Measurements from ENCODE around the gene ETFB.

ETFB gene

DNA sequence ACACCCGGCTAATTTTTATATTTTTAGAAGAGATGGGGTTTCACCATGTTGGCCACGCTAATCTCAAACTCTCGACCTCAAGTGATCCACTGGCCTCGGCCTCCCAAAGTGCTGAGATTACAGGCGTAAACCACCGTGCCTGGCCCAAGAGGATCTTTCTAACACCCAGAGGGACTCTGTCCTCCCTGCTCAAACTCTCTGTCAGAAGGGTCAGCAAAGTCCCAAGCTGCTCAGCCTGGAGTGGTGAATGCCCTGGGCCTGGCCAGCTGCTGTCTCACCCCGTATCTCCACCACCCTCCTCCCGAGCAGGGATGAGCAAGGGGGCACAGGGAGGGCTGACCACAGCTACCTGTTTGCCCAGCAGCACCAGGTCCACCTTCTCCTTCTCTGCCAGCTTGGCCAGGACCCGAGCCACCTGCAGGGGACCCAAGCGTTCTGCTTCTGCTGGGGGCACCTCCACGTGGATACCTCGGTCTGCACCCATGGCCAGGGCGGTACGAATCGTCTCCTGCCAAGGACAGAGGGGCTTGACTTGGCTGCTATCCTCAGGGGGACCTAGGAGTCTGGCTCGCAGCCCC is 13.3 kb downstream of the ETFB start:
- DNase-seq, result no peak

DNA sequence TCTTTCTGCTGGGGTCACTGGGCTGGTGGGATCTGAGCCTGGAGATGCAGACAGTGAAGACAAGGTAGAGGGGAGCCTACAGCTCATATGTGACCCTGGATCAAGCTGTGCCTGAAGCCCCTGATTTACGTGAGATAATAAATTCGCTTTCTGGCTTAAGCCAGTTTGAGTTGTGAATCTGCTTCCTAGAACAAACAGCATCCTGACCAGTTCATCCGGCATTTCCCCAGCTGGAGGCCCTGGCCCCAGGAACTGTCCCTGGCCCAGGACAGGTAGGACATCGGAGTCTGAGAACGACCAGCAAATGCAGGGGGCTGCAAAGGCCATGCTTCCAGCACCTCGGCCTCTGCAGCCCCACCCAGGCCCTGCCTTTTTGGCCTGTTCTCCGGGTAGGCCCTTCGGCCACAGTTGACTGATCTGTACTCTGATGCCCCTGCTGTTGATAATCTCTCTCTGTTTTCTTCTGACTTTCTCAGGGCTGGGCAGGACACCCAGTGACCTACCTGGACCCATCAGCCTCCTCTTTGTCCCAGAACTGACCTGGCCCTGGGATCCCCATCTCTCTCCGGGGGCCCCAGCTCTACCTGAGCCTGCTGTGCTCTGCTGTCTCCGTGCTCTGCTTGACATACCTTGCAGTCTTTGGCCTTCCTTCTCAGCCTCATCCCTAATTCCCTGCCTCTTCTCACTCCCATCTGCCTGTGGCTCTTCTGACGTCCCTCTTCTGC is 14.8 kb downstream of the ETFB start:
- DNase-seq, result no peak

DNA sequence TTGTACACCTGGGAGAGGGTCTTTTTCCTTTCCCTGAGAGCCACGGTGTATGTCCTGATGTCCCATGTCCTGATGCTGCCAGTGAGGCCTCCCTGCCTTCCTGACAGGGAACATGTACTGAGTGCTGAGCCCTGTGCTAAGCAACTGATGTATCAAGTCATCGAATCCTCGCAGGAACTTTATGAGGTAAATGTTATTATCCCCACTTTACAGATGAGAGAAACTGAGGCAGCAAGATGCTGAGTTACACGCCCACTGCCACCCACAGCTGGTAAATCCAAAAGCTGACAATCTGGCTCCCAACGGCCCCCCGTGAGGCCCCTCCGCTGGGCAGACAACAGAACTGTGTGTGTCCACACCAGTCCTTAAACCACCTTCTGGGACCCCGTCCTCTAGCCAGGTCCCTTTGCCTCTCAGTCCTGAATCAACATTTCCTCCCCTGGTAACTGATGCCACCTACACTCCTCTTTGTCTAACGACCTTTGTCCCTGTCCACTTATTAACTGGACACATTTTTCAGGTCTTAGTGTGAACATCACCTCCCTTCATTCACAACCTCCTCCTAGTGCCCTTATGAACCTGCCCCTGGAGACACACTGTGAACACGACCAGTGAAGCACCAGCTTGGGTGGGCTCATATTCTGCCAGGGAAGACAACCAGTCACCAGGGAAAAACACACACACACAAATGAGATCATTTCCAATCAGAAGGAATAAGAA is 18.8 kb downstream of the ETFB start:
- DNase-seq, result no peak

- no peak for DNase-seq
Measured at GRCh38 chr19:51346742-51347141, 19.4 kb downstream of the ETFB start.

DNA sequence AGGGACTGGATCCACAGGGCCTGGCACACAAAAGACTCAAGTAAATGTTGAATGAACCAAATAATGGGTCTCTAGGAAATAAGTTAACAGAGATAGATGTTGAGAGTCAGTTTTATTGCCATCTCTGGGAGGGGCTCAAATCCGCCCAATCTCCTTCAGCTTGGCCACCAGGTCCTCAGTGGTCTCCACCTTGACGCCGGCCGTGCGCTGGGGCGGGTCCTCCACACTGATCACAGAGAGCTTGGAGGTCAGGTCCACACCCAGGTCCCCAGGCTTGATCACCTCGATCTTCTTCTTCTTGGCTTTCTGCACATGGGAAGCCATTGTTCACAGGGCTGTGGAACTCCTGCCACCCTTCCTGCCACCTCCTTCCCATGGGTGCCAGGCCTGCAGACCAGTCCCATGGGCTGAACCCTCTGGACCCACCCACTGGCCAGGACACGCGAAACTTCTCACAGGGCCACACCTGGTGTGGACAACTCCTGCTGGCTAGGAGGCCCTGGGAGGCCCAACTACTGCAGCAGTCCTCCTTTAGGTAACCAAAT is 21.0 kb downstream of the ETFB start:
- DNase-seq, result no peak

GRCh38 chr19:51342631-51343569 is 23.3 kb downstream of the ETFB start:
- DNase-seq, result no peak

DNA sequence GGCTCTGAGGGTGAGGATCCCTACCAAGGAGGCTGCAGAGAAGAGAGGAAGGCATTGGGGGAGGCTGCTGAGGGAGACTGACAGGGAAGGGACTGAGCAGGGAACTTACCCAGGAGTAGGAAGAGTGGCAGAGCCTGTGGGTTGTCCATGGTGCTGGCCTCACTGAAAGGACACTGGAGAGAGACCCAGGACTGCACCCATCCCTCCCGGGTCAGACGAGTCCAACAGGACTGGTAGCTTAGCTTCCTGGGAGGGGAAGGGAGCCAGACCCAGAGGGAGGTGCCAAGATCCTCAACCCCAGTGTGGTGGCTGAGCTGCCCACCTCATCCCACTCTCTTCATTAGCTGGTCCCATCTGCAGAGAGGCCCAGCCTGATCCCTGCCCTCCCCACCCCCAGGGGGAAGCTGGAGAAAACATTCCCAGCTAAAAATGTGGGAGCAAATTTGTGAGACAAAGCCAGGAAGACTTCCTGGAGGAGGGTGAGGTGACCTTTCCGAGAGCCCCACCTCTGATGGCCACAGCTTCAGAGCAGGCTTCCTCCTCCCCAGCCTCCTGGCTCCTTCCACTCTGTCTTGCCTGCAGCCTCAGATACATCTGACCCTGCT is 24.1 kb downstream of the ETFB start, which contains the start of gene VSIG10L:
TSS of gene VSIG10L (minus strand) at position 164 of the 605 bp plus-strand sequence. CDS start at position 149, 15 bp downstream.
- DNase-seq, result no peak

GRCh38 chr19:51341066-51341465 is 25.1 kb downstream of the ETFB start:
- DNase-seq, result no peak

- peak in 55 of 56 donors; percentile 51 to 99 (median 86) for DNase-seq
Measured at GRCh38 chr19:51339687-51340656, 26.2 kb downstream of the ETFB start.

DNA sequence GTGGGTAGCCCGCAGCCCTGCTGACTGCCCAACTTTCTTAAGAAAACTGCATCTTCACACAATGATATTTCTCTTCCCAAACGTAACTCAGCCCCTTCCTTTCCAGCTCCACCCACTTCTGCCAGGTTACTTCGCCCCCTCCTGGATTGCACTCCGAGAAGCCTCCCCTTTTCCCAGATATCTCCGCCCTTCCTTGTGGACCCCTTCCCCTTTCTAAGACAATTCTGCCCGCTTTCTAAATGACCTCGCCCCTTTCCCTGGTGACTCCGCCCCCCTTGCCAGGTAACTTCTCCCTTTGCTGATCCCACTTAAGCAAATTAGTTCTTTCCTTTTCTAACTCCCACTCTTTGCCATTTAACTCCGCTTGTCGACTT is 26.9 kb downstream of the ETFB start:
- DNase-seq, result no peak

DNA sequence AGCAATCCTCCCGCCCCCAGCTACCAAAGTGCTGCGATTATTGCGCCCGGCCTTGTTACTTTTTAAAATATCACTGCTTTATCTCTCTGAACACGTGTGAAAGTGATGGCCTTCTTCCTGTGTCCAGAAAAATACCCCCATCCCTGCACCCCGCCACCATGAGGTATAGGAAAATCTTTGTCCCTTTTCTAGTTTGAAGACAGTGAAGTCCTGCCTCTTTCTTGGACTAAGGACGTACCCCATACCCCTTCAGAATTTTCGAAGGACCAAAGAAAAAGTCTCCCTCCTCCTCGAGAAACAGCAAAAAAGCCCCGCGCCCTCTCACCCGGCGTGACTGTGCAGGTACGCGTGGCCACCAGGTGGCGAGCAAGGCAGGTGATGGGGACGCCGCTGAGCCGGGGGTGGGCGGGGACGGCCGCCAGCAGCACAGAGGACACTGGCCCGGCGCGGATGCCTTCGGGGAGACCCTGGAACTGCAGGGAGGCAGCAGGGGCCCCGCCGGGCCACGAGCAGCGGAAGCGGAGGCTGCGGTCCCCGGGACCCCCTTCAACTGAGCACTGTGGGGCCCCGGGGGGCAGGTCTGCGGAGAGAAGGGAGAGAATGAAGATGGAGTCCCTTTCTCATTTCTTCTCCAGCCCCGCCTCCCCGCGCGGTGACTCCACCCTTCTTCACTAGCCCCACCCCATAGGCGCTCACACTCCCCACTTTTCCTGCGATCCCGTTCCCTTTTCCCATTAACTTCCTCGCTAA is 27.4 kb downstream of the ETFB start:
- DNase-seq, result peak in 48 of 56 donors; percentile 14 to 80 (median 62)

DNA sequence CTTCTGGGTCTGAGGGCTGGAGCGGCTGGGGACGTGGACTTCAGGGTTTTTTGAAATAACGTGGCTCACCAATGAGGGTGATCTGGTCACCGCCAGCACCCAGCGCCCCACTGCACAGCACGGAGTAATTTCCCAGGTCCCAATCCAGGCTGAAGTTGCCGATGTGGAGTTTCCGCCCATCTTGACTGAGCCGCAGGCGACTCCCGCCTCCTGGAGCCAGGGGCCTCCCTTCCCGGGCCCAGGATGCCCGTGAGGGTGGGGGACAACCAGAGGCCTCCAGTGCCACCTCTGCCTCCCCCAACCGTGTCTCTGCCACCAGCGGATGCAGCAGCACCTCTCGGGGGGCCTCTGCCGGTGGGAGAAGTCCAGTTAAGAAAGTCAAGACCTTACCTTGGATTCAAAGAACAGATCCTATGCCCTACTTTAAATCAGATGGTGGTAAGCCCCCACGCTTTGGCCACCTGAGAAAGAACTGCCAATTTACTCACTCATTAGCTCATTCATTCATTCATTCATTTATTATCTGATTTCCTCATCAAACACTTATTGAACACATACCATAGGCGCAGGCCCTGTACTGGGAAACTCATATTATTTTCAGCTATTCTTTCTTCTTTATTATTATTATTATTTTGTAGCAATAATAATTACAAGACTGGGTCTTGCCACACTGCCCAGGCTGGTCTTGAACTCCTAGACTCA is 28.2 kb downstream of the ETFB start:
- no peak for DNase-seq

GRCh38 chr19:51337141-51337860 is 28.9 kb downstream of the ETFB start:
- no peak for DNase-seq

DNA sequence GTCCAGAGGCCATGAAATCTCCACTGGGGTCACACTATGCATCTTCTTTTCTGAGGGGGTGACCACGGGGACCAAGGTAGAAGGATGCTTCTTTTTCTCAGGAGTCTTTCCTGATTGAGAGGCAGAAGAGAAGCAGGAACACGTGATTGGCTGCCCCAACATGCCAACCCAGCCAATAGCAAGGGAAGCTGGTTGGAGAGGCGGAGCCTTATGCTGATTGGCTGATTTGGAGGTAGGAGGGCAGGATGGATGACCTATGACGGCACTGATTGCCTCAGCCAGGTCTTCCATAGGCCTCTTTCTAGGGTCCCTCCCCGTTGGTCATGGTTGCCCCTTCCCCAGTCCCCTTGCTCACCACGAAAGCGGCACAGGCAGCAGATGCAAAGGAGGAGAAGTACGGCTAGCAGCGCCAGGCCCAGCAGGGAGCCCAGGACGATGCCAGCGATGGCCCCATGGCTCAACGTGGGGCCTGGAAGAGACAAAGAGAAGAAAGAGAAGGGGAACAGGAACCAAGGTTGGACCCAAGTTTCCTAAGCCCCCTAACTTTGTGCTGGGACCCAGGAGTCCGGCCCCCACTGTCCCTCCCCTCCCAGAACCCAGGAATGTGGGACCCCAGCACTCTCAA is 32.2 kb downstream of the ETFB start:
- no peak for DNase-seq

DNA sequence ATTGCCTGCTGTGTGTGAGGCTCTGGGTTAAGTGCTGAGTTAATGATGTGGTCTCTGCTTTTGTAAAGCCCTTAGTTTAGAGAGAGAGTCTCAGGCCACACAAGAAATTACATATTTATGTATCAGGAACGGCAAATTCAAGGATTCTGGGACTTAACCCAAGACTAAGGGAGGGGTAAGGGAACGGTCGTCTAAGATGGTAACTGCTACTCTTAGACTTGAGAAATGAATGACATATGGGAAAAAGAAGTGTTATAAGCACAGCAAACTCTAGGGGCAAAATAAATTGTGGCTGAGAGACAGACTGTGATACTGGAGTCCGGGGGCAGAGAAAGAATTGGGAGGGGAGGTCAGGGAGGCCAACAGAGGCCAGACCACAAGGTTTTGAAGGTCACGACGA is 34.5 kb downstream of the ETFB start:
- no peak for DNase-seq

GRCh38 chr19:51331193-51331592 is 35.0 kb downstream of the ETFB start:
- DNase-seq, result no peak

DNA sequence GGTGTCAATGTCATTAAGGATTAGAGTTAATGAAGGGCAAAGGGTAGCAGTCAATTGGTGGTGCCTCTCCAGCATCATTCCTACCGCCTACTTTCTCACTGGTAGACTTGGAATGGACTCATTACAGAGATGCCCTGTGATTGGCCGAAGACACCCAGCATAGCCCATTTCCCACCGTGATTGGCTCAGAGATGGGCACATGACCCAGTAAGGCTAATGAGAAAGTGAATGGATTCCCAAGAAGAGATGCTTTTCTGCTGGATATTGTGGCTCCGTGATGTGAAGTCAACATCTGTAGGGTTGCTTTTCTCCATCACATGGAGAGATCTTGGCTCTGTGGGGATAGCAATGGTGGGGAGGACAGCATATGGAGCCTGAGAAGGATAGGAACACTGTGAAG is 35.8 kb downstream of the ETFB start:
- DNase-seq, result no peak

Data from amygdala (tissue), 56 donors.